ENCODE data around the gene IFNA10.
"Not testable (repeated sequence)": the region's sequence is repeated elsewhere in the genome, so short reads cannot be mapped to it uniquely, and the experiment has no call there.

IFNA10 gene

GRCh38 chr9:21251190-21251589 is 44.2 kb upstream of the IFNA10 start:
- Histone ChIP-seq H3K4me2 (no peak overlapping the region), H3K27ac (no peak overlapping the region), H4K20me1 (ENCODE audit: insufficient read depth) (no peaks in the 10 kb centered on the region), H3K27me3 (ENCODE audit: insufficient read depth, low read depth) (no peaks in the 10 kb centered on the region; the same call in 1 of the 2 replicates), H3K4me1 (ENCODE audit: low read depth, poor library complexity, severe bottlenecking) (peaks cover 5% of the 10 kb centered on the region), H3K36me3 (ENCODE audit: insufficient read depth) (no peaks in the 10 kb centered on the region), H2AFZ (ENCODE audit: low read depth) (no peak overlapping the region), H3K79me2 (ENCODE audit: insufficient read depth, low read depth) (no peaks in the 10 kb centered on the region), H3K9ac (no peak overlapping the region), H3K4me3 (IDR thresholded peaks at IDR 0.05; ENCODE audit: insufficient read depth, low read depth, low read length) (no peak overlapping the region)
- no peak for TF ChIP-seq CTCF (conservative IDR thresholded peaks at IDR 0.05; ENCODE audit: low read depth, low read length)

- no peaks in the 10 kb centered on the region for H3K27me3 ChIP-seq (ENCODE audit: insufficient read depth, low read depth)
- no peak overlapping the region for H3K9ac ChIP-seq
- H2AFZ ChIP-seq (ENCODE audit: low read depth), result no peak overlapping the region
- no peak for TF ChIP-seq CTCF (conservative IDR thresholded peaks at IDR 0.05; ENCODE audit: low read depth, low read length)
- H4K20me1 ChIP-seq (ENCODE audit: insufficient read depth), result no peaks in the 10 kb centered on the region
- H3K4me2 ChIP-seq, result no peak overlapping the region
- peaks cover 7% of the 10 kb centered on the region for H3K4me1 ChIP-seq (ENCODE audit: low read depth, poor library complexity, severe bottlenecking)
- H3K36me3 ChIP-seq (ENCODE audit: insufficient read depth), result no peaks in the 10 kb centered on the region
- no peak overlapping the region for H3K4me3 ChIP-seq (IDR thresholded peaks at IDR 0.05; ENCODE audit: insufficient read depth, low read depth, low read length)
- H3K79me2 ChIP-seq (ENCODE audit: insufficient read depth, low read depth), result no peaks in the 10 kb centered on the region
- no peak overlapping the region for H3K27ac ChIP-seq
Measured at GRCh38 chr9:21244836-21245235, 37.9 kb upstream of the IFNA10 start.

- Histone ChIP-seq H3K9ac (no peak within 1 kb of the TSS), H3K4me2 (no peak within 1 kb of the TSS), H4K20me1 (ENCODE audit: insufficient read depth) (no peaks in the 10 kb centered on the region), H3K4me1 (ENCODE audit: low read depth, poor library complexity, severe bottlenecking) (peaks cover 5% of the 10 kb centered on the region), H3K79me2 (ENCODE audit: insufficient read depth, low read depth) (no peaks in the 10 kb centered on the region), H3K4me3 (IDR thresholded peaks at IDR 0.05; ENCODE audit: insufficient read depth, low read depth, low read length) (no peak within 1 kb of the TSS), H3K36me3 (ENCODE audit: insufficient read depth) (no peaks in the 10 kb centered on the region), H3K27me3 (ENCODE audit: insufficient read depth, low read depth) (no peaks in the 10 kb centered on the region), H2AFZ (ENCODE audit: low read depth) (no peak within 1 kb of the TSS), H3K27ac (no peak within 1 kb of the TSS)
- no peak for TF ChIP-seq CTCF (conservative IDR thresholded peaks at IDR 0.05; ENCODE audit: low read depth, low read length)
Measured at GRCh38 chr9:21239911-21240310, 33.0 kb upstream of the IFNA10 start, which contains the start of gene IFNA14. IFNA14 (minus strand) TSS chr9:21240005; CDS start chr9:21239935, 70 bp downstream.

- H4K20me1 ChIP-seq (ENCODE audit: insufficient read depth); H3K4me2 ChIP-seq; H3K4me1 ChIP-seq (ENCODE audit: low read depth, poor library complexity, severe bottlenecking); H3K27ac ChIP-seq; H3K36me3 ChIP-seq (ENCODE audit: insufficient read depth); H3K27me3 ChIP-seq (ENCODE audit: insufficient read depth, low read depth); H3K4me3 ChIP-seq (IDR thresholded peaks at IDR 0.05; ENCODE audit: insufficient read depth, low read depth, low read length); H2AFZ ChIP-seq (ENCODE audit: low read depth); H3K79me2 ChIP-seq (ENCODE audit: insufficient read depth, low read depth); H3K9ac ChIP-seq: not testable (repeated sequence)
Measured at GRCh38 chr9:21236360-21236714, 29.4 kb upstream of the IFNA10 start.

GRCh38 chr9:21235468-21236359 is 28.8 kb upstream of the IFNA10 start:
- H4K20me1 ChIP-seq (ENCODE audit: insufficient read depth); H3K27me3 ChIP-seq (ENCODE audit: insufficient read depth, low read depth); H3K36me3 ChIP-seq (ENCODE audit: insufficient read depth); H3K4me3 ChIP-seq (IDR thresholded peaks at IDR 0.05; ENCODE audit: insufficient read depth, low read depth, low read length); H2AFZ ChIP-seq (ENCODE audit: low read depth); H3K9ac ChIP-seq; H3K79me2 ChIP-seq (ENCODE audit: insufficient read depth, low read depth); H3K4me2 ChIP-seq; H3K4me1 ChIP-seq (ENCODE audit: low read depth, poor library complexity, severe bottlenecking); H3K27ac ChIP-seq: not testable (repeated sequence)
- peak; percentile 63 for TF ChIP-seq CTCF (conservative IDR thresholded peaks at IDR 0.05; ENCODE audit: low read depth, low read length)

Measured in KMS-11 (cell line).